HG03066 (cell line): ENCODE measurements around the gene DDX56.

ENCODE experiments used
- ATAC-seq: cut with Tn5 transposase; IDR thresholded peaks from one replicate; pipeline ENCODE4 v1.9.1; 2021; ENCODE audit warnings: low read depth; ENCODE audit not compliant: unreplicated experiment

DDX56 gene, protein sequence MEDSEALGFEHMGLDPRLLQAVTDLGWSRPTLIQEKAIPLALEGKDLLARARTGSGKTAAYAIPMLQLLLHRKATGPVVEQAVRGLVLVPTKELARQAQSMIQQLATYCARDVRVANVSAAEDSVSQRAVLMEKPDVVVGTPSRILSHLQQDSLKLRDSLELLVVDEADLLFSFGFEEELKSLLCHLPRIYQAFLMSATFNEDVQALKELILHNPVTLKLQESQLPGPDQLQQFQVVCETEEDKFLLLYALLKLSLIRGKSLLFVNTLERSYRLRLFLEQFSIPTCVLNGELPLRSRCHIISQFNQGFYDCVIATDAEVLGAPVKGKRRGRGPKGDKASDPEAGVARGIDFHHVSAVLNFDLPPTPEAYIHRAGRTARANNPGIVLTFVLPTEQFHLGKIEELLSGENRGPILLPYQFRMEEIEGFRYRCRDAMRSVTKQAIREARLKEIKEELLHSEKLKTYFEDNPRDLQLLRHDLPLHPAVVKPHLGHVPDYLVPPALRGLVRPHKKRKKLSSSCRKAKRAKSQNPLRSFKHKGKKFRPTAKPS

DNA sequence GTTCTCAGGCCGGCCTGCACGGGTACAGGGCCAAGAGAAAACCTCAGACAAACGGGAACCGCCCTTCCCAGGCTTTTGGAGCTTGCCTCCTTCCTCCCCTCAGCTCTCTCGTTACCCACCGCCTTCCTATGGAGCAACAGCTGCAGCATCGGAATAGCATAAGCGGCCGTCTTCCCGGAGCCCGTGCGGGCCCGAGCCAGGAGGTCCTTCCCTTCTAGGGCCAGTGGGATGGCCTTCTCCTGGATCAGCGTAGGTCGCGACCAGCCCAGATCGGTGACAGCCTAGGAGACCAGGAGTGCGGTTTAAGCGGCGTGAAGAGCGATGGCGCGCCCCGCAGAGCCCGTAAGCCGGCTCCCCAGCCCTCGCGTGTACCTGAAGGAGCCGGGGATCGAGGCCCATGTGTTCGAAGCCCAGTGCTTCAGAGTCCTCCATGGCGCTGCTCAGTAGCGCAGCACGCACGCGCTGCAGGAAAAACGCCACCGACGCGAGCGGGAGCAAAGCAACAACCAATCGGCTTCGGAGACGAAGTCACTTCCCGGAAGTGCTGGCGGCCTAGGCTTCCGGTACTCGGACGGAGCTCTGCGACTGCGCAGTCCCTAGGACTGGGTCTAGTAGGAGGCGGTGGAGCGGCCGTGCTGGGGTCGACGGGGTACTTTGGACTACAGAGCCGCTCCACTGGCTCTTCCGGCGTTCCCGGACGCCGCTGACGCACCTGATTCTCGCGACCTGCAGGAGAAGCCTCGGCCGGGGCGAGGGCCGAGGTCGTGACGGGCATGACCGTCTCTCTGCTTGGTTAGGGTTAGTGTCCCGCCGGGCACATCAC lies at the start of gene DDX56:
Gene DDX56, minus strand, starts transcription at position 445 of the 823 bp plus-strand sequence. Its CDS starts 13 bp downstream, at position 432.
- ATAC-seq = peak; percentile 83

DNA sequence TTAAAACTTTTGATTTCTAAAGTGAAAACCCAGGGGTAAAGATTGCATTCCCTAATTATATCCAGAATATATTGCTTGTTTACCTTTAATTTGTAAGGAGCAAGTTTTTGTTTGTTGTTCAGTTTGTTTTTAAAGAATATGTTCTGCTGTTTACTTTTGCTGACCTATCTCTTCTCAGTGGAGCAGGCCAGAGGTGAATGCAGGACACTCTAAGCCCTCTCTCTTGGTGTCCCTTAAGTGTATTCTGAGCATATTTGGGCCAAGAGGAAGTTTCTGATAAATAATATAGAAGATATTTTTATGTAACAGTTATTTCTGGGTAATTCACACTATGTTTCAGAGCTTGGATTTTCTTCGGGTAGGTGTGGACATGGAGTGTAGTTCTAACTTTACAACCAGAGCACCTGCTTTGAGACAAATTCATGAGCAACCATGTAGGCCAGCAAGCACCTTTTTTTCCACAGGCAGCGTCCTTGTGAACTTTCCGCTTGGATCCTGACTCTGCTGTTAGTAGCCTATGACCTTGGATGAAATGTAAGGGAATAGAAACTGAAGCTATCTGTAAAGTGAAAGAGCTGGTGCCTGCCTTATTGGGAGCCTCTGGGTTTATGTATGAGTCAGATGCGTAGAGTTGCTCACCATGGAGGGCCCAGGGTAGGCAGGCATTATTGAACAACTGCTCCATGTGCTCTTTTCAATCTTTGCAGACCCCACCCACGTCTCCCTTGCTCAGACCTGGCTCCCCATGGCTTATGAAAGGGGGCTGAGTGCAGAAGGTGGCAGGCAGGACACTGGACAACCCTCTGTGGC lies 48.8 kb upstream of the DDX56 start:
- ATAC-seq = peak; percentile 62

DNA sequence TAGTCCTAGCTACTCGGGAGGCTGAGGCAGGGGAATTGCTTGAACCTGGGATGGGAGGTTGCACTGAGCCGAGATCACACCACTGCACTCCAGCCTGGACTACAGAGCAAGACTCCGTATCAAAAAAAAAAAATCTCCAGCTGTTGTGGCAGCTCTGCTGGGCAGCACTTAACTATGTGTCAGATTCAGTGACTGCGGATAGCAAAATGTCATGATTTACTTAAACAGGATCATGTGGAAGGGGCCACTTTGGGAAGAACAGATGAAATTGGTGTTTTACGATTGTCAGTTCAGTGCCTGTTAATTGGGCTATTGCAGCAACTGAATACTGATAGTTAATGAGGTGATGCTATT lies 48.0 kb upstream of the DDX56 start:
- ATAC-seq = no peak

DNA sequence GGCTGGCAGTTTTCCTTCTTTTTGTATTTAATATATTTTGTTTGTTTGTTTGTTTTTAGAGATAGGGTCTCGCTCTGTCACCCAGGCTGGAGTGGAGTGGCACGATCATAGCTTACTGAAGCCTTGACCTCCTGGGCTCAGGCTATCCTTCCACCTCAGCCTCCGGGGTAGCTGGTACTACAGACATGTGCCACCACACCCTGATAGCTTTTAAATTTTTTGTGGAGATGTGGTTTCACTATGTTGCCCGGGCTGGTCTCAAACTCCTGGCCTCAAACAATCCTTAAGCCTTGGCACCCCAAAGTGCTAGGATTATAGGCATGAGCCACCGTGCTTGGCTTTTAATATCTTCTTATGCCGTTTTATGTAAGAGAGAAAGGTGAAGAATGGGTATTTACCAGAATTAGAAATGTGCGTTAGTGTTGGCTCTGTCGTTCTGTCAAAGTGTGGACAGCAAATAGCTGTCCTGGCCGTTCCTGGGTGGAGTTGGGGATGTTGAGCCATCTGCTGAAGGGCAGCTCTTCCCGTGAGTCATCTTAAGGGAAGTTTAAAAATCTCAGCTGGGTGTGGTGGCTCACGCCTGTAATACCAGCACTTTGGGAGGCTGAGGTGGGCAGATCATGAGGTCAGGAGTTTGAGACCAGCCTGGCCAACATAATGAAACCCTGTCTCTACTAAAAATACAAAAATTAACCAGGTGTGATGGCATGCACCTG lies 47.5 kb upstream of the DDX56 start:
- ATAC-seq = no peak

DNA sequence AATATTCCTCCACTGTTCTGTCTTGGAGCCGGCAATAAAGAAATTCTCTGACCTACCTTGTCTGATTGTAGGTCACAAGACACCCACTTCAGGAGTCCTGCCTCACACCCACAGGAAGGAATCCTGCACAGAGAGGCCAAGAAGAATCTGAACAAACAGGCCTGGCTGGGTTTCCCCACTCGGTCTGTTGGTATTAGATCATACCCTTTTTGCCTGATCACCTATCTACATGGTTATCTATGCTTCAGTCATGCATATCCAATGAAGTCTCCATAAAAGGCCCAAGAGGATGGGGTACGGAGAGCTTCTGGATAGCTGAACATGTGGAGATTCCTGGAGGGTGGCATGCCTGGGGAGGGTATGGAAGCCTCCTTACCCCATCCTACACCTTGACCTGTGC lies 45.0 kb upstream of the DDX56 start:
- ATAC-seq = no peak

DNA sequence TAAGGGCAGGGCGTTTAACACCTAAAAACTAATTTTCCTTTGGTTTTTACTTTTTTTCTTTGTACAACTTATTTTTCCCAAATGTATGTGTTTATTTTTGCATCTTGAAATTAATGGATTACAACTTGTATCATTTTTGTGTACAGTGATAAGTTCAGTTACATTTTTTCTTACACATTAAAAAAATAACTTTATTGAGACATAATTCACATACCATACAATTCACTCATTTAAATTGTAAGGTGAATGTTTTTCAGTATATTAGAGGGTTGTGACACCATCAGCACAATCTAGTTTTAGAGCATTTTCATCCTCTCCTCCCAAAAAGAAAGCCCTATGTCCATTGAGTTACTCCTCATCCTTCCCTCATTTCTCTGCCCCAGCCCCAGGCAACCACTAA lies 44.3 kb upstream of the DDX56 start:
- ATAC-seq = no peak

DNA sequence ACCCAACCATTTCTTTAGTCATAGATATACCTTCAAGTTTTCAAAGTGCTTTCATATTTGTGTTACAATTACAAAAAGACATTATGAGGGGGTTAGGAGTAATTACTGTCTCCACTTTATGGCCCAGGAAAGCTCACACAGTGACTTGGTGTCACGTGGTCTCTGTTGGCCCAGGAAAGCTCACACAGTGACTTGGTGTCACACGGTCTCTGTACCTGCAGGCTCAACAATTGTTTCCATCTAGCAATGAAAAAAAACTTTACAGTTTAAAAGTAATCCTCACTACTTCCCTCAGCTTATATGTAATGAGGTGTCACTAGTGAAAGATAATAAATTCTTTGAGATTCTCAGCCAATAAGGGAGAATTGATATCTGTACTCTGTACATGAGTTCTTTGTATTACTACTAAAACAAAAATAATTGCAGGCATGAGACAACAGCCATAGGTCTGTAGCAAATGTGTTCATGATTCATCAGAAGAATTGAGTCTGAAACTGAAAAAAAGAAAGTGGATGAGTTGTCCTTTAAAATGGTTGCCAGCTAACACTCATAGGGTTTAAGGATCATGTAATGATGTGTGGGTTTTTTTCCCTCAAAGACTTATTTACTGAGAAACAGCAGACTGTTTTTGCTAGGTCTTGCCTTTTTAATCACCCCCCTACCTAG lies 43.6 kb upstream of the DDX56 start:
- no peak for ATAC-seq

DNA sequence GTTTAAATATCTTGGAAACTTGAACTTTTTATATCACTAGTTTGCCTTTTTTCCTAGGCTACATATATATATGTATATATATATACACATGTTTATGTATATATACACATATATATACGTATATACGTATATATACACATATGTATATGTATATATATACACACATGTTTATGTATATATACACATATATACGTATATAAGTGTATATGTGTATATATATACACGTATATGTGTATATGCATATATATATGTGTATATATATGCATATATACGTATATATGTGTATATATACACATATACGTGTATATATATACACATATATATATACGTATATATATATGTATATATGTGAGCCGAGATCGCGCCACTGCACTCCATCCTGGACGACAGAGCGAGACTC lies 42.8 kb upstream of the DDX56 start:
- ATAC-seq = no peak

DNA sequence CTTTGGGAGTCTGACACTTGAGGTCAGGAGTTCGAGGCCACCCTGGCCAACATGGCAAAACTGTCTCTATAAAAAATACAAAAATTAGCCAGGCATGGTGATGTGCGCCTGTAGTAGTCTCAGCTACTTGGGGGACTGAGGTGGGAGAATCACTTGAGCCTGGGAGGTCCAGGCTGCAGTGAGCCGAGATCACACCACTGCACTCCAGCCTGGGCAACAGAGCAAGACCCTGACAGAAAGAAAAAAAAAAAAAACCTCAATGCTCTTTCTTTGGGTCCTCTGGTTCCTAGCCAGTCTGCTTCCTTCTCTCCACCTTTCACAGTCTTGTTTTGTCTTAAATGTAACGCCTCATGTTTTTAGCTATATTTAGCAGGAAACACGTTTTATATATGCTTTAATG lies 42.1 kb upstream of the DDX56 start:
- ATAC-seq = no peak

DNA sequence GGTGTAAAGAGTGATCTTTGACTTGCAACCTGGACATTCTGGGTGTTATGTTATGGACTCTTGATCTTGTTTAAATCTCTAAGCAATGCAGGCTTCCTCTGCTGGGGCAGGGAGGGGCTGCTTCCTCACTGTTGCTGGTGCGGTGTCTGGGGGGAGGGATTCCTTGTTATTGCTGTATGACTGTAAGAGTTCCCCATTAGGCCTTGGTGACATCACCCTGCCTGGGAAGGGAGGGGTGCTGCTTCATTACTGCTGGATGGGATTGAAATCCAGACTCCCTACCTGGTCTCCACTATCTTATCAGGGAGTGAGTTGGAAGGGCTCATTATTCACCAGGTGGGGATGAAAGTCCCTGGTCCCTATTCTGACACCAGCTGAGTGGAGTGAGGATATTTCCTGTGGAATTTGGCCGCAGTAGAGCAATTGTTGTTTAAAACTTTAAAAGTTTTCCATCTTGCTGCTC lies 41.5 kb upstream of the DDX56 start:
- no peak for ATAC-seq

DNA sequence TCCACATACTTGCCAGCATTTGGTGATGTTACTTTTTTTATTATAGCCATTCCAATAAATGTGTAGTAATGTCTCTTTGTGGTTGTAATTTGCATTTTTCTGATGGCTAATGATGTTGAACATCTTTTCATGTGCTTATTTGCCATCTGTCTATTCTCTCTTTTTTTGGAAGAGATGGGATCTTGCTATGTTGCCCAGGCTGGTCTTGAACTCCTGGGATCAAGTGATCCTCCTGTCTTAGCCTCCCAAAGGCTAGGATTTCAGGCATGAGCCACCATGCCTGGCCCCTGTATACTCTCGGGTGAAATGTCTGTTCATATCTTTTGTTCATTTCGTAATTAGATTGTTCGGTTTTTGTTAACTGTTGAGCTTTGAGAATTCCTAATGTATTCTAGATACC lies 36.1 kb upstream of the DDX56 start:
- no peak for ATAC-seq

DNA sequence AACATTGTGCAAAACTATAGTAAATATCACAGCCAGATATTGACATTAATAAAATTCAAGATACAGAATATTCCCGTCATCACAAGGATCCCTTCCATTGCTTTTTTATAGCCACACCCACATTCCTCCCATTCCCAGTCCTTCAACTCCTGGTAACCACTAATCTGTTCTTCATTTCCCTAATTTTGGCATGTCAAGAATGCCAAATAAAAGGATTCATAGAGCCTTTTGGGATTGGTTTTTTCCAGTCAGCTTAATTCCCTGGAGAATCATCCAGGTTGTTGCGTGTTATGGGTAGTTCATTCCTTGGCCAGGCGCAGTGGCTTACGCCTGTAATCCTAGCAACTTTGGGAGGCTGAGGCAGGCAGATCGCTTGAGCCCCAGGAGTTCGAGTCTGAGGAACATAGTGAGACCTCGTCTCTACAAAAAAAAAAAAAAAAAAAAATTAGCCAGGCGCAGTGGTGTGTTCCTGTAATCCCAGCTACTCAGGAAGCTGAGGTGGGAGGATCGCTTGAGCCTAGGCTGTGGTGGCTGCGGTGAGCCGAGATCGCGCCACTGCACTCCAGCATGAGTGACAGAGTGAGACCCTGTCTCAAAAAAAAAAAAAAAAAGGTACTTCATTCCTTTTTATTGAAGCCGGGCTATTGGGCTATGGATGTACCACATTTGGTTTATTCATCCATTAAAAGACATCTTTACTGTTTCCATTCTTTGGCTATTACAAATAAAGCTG lies 35.4 kb upstream of the DDX56 start:
- ATAC-seq = no peak

DNA sequence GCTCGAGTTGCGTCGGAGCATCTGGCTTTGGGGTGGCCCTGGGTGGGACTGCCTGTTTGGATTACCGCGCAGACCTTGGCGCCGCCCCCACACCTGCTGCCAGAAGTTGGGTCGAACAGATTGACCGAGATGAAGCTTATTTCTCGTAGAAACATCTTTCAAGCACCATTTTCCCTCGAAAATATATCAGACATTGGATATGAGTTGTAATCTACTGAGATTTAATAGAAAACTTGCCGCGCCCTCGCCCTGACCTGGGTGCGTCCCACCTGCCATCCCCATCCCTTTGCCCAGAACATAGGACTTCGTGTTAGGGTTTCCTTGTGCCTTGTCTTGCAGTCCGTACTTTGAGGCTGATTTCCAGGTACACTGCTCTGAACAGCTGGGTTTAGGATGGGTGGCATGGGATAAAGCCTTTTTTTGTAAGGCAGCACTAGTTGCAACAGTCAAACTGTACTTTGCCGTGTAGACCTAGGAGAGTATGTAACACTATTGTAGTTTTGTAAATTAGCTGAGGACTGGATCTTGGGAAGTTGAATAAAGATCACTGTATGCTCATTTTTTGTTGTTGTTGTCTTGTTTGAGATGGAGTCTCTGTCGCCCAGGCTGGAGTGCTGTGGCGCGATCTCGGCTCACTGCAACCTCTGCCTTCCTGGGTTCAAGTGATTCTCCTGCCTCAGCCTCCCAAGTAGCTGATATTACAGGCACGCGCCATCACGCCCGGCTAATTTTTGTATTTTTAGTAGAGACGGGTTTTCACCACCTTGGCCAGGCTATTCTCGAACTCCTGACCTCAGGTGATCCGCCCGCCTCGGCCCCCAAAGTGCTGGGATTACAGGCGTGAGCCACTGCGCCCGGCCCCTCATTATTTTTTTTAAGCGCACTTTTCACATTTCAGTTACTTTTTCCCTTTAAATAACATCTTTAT lies 33.7 kb upstream of the DDX56 start:
- ATAC-seq = no peak

DNA sequence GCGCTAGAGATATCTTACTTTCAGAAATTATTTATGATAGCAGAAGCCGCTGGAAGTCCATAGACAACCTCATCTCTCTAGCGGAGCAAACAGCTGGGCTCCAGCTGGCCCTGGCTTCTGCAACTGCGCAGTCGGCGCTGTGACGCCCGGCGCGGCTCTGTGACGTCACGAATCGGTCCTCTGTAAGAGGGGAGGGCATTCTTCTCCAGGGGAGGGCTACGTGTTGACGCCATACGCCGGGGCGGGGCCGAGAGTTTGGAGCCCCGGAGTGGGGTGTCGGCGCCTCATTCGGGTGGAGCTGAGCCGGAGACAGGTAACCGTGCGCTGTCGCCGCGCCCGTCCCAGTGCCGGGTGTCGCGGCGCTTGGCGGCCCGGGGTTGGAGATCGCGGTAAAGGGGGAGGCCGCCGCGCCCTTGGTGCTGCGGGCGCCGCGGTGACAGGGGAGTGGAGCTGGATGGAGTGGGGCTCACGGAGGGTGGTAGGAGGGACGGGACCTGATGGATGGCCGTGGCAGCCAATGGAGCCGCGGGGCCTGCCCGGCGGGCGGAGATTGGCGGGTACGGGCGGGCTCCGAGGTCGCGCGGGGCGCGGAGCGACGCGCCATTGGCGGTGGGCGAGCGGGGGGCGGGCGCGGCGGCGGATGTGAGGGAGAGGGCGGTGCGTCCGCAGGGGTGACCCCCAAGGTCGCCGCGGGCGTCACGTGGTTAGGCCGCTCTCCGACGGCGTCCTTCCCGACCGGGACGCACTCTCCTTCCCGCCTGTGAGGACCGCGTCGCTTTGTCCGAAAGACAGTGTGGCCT lies 32.8 kb upstream of the DDX56 start, which contains the start of gene OGDH:
Gene OGDH, plus strand, starts transcription at position 287 of the 800 bp plus-strand sequence. CDS start 17,717 bp downstream, outside the sequence.
- ATAC-seq = peak; percentile 95

DNA sequence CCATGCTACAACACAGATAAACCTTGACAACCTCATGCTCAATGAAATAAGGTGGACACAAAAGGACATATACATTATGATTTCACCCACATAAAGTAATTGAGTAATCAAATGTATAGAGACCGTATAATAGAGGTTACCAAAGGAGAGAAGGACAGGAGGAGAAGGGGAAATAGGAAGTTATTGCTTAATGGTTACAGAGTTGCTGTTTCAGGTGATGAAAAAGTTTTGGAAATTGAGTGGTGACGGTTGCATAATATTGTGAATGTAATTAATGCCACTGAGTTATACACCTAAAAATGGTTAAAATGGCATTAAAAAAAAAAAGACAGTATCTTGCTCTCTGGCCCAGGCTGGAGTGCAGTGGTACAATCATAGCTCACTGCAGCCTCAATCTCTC lies 31.2 kb upstream of the DDX56 start:
- ATAC-seq = no peak

DNA sequence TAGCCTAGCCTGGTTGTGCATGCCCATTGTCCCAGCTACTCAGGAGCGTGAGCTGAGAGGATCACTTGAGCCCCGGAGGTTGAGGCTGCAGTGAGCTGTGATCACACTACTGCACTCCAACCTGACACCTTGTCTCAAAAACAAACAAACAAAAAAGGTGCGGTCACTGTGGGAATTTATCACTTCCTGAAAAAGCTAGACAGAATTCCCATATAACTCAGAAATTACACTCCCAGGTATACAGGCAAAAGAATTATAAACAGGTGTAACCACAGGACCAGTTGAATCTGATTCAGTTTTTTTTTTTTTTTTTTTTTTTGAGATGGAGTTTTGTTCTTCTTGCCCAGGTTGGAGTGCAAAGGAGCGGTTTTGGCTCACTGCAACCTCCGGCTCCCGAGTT lies 29.5 kb upstream of the DDX56 start:
- no peak for ATAC-seq

DNA sequence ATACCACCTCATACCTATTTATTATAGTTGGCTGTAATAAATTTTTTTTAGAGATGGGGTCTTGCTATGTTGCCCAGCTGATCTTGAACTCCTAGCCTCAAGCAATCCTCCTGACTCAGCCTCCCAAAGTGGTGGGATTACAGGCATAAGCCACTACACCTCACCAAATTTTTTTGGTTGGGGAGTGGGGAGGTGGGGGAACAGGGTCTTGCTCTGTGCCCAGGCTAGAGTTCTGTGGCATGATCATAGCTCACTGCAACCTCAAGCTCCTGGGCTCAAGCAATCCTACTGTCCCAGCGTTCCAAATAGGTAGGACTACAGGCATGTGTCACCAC lies 28.8 kb upstream of the DDX56 start:
- no peak for ATAC-seq
